DMS114 treated with DMSO at 0.1 percent for 48 hours (cell line): Measurements from ENCODE around the gene FNBP1.
"Not testable (repeated sequence)": the region's sequence is repeated elsewhere in the genome, so short reads cannot be mapped to it uniquely, and the experiment has no call there.

Source experiments
- DNase-seq: peaks from one replicate; lab custom pipeline; 2025; ENCODE audit not compliant: unreplicated experiment; lab: John Stamatoyannopoulos, UW

FNBP1 gene

DNA sequence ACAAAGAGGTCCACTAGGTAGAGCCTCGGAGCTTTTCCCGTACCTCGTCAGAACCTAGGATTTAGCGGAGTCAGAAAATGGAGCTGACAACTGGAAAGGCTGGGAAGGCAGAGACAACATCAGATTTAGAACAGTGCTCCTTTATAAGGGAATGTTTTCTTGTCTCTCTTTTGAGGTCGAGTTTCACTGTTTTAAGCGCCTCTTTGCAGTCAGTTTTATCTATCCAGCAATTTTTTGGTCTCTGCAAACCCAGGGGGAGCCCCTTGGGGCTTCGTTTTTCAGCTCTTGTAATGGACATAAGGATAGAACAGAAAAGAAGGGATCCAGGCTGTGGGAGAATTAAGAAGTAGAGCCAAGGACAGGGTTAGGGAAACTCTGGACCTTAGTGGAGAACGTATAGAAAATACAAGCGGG lies 80.5 kb downstream of the FNBP1 start:
- no peak for DNase-seq

DNA sequence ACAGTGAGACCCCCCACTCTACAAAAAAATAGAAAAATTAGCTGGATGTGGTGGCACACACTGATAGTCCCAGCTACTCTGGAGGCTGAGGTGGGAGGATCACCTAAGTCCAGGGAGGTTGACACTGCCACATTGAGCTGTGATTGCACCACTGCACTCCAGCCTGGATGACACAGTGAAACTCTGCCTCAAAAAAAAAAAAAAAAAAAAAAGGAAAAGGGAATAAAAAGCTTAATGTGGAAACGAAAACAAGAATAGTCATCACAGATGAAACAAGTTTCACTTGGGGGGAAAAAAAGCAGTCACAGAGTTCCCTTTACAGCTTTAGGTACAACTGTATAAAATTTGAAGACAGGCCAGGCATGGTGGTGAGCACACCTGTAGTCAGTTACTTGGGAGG lies 84.2 kb downstream of the FNBP1 start:
- DNase-seq = no peak

DNA sequence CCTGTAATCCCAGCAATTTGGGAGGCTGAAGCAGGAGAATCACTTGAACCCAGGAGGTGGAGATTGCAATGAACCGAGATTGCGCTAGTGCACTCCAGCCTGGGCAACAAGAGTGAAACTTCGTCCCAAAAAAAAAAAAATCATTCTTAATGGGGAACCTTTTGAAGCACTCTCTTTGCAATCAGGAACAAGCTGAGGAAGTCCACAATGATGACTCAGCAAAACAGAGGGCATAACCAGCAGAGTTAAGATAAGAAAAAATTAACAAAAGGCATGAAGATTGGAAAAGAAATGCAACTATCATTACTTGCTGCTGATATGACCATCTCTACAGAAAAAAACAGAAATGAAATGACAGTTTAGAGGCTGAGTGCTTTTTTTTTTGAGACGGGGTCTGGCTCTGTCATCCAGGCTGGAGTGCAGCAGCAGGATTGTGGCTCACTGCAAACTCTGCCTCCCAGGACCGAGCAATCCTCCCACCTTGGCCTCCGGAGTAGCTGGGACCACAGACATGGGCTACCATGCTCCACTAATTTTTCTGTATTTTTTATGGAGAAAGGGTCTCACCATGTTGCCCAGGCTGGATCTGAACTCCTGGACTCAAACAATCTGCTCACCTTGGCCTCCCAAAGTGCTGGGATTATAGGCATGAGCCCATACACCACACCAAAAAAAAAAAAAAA lies 88.0 kb downstream of the FNBP1 start:
- DNase-seq = no peak

DNA sequence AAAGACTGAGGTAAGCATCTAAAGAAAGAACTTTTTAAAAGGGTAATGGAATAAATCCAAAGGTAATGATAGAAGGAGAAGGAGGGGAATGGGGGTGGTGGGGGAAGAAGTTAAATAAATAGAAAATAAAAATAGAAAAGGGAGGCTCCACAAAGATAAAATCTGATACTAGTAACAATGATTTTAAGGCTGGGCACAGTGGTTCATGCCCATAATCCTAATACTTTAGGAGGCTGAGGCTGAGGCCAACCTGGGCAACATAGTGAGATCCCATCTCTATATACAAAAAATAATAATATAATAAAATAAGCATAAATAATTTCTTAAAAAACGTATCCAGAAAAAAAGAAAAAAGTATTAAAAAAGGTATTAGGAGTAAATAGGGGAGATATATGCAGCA lies 89.3 kb downstream of the FNBP1 start:
- no peak for DNase-seq

DNA sequence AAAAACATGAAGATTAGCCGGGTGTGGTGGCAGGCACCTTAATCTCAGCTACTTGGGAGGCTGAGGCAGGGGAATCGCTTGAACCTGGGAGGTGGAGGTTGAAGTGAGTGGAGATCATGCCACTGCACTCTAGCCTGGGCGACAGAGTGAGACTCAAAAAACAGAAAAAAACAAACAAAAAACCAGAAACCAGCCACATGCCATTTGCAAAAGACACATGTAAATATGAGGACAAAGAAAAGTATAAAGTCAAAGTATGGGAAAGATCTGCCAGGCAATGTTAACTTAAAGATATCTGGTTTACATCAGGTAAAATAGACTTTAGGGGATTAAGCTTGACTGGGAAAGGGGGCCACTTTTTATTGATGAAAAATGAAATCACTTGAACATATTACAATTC lies 90.7 kb downstream of the FNBP1 start:
- DNase-seq = no peak

DNA sequence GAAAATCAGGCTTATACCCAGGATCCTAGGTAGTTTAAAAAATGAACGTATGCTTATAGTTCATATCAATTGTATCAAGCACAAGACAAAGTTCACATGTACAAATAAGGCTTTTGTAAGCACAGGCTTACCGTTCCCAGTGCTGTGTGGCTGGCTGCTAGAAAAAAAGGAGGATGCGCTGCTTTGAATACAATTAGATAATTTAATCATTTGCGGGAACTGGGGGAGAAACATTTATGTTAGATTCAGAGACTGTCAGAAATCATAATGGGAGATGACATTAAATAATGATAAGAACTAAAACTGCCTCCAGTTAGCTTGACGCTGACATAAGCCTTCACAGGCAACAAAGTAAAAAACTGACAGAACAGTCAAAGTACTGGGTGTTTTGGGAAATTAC lies 93.2 kb downstream of the FNBP1 start:
- no peak for DNase-seq

DNA sequence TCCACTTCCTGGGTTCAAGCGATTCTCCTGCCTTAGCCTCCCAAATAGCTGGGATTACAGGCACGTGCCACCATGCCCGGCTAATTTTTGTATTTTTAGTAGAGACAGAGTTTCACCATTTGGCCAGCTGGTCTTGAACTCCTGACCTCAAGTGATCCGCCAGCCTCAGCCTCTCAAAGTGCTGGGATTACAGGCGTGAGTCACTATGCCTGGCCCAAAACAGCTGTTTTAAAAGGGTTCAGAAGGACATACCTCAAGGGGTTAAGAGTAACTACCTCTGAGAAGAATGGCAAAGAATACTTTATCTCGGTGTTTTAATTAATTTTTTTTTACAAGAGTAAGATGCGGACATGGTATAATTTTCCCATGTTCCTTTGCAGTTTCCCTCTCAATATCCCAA lies 94.4 kb downstream of the FNBP1 start:
- not testable (repeated sequence) for DNase-seq

DNA sequence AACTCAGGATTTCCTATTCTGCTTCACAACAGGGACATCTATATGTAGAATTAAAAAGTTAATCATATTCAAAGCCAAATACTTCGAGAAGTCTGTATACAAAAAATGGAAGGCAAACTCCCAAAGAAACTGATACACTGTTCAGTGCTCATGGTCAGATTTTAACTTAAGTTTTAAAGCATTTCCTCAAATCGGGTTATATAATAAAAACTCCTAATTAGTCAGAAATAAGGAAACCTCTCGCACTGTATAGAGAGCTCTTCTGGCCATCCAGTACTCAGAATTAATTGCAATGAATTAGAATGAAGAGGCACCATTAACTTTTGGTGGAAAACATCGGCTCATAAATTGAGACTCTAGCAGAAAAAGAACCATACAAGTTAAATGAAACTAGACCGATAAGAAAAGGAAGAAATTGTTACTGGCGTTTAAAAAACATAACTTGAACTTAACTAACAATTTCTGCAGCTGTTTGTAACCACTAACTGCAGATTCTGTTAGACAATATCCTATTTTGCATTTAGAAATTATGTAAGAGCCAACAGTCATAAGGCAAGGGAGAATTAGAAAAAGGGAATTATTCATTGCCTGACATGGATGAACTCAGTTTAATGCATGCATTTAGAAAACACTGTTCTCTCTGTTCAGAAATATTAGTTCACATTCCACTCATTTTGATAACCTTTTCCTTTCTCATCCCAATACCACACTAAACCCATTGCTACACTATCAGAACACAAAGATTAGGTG lies 96.6 kb downstream of the FNBP1 start:
- DNase-seq = no peak

DNA sequence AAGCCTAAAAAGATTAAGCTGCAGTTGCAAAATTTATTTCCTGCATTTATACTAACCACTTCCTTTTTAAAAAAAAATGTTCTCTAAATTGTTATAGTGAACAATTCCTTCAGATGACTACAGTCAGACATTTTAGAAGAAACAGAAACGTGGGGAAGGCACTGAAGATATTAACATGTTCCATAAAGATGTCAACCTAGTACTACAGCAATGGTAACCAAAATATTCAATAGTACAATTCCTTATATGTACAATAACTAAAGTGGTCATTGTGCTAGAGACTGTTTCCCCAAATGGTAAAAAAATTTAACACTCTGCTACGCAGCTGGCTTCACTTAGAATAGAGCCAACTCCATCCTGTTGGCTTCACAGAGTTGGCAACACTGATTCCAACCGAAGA lies 97.7 kb downstream of the FNBP1 start:
- DNase-seq = no peak

DNA sequence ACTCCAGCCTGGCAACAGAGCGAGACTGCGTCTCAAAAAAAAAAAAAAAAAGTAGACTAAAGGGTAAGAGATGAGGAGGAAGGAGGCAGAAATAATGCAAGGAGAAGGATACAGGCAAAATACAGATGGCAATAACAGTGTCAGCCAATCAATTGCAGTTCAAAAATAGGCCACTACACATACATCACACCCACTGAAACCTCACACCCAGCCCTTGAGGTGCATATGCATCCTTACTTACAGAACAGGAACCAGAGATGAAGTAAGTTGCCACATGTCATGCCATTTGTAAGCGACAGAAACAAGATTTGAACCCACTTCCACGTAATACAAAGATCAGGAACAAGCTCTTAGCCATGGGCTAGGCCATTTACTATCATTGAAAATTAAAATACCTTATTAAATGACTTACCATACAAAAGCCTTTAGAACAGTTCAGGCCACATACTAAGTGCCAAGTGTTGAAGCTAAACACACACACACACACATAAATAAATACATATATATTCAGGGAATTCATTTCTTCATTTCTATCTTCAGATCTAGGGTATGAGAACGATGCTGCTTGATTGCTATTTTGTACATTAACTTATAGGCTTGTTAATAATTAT lies 98.4 kb downstream of the FNBP1 start:
- no peak for DNase-seq

DNA sequence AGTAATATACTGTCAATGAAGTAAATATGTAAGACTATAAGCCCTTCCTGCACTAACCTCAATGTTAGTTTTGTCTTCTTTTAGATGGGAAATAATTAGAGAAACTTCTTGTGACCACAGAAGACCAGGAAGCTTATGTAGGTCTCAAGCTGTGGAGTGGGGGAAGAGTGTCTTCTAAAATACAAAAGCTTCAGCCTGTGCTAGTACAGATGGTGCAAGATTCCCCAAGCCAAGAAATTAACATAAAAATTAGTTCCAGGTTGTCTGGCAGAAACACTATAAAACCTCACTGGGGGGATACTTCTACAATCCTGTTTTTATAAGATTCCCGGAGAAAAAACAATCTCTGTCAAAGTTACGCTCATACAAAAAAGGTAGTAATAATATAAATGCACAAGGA lies 103.6 kb downstream of the FNBP1 start:
- no peak for DNase-seq

DNA sequence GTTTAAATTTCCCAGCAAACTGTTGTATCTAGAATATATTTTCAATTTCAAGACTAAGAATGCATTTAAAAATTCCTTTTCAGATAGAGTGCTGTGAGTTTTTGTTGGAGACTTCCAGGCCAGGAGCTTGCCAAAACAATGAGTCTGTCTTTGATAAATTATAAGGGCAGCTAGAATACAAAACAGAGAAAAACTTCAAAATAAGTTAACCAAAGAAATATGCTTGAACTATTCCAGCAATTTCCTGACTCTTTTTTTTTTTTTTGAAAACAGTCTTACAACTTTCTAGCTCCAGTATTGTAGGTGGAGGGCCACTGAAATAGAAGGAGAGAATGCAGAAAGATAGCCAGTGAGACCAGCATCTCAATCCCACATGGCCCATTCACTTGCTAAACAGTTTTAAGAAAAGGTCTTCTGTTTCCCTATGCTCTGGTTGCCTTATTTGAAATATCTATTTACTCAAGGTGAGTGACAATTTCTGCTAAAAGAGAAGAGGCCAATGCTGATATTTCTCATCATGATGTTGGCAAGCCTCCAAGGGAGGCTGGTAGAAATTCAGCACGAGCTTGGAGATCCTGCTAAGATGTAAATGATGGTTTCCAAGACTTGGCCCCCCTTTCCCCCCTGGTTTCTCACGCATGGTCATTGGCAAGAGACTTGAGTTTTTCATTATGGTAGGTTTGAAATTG lies 104.6 kb downstream of the FNBP1 start:
- no peak for DNase-seq

DNA sequence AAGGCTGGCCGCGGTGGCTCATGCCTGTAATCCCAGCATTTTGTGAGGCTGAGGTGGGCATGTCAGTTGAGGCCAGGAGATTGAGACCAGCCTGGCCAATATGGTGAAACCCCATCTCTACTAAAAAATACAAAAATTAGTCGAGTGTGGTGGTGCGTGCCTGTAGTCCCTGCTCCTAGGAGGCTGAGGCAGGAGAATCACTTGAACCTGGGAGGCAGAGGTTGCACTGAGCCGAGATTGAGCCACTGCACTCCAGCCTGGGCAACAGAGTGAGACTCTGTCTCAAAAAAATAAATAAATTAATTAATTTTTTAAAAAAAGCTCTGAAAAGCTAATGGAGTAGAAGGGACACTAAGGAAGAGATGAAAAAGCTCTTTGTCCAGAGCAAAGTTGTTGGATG lies 105.1 kb downstream of the FNBP1 start:
- DNase-seq = not testable (repeated sequence)

DNA sequence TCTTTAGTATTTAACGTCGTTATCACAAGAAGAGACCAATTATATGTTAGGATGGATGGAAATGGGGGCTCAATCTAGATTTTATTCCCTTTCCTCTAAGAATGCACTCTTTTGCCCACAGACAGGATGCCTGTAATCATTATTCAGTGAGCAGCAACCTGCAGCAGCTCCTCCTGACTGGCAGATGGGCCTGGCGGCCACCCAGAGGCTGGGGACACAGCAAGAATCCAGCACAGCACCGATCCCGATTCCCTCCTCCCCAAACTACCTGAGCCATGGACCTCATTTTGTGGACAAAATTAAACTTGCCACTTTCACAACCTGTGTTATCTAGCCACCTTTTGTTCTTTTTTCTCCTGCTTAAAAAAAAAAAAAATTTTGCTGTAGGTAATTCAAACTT lies 106.8 kb downstream of the FNBP1 start:
- no peak for DNase-seq

DNA sequence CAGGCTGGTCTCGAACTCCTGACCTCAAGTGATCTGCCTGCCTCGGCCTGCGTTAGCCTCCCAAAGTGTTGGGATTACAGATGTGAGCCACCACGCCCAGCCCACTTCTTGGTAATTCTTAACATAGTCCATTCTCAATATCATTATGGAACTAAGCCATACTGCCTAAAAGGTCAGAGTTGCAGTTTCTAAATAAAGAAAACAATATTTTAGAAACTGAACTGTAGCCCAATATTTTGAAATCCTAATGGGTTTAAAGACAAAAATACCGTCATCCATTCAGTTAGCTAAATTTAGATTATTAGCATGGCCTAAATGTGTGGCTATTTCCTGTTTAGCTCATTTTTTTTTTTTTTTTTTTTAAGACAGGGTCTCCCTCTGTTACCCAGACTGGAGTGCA lies 108.2 kb downstream of the FNBP1 start:
- DNase-seq = no peak

DNA sequence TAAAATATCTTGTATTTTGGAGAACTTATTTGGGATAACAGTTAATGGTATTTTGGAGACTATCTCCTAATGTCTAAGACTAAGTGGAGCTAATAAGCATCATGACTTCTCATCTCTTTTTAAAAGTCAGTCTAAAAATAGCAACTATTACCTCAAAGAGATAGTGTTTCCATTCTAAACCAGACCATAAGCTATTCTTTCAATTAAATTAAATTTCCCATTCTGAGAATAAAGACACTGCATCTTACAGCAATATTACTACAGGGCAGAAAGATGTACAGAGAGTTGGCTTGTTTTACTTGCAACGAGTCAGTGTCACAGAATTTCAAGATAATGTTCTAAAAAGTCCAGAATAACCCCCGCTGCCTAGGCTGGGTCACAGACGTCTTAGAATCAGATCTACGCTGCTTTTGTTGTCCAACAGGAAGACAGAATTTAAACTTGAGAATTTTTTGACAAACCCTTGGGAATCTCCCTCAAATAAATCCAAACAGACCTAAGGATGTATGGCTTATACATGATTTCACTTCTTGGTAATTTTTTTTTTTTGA lies 108.9 kb downstream of the FNBP1 start:
- DNase-seq = no peak

DNA sequence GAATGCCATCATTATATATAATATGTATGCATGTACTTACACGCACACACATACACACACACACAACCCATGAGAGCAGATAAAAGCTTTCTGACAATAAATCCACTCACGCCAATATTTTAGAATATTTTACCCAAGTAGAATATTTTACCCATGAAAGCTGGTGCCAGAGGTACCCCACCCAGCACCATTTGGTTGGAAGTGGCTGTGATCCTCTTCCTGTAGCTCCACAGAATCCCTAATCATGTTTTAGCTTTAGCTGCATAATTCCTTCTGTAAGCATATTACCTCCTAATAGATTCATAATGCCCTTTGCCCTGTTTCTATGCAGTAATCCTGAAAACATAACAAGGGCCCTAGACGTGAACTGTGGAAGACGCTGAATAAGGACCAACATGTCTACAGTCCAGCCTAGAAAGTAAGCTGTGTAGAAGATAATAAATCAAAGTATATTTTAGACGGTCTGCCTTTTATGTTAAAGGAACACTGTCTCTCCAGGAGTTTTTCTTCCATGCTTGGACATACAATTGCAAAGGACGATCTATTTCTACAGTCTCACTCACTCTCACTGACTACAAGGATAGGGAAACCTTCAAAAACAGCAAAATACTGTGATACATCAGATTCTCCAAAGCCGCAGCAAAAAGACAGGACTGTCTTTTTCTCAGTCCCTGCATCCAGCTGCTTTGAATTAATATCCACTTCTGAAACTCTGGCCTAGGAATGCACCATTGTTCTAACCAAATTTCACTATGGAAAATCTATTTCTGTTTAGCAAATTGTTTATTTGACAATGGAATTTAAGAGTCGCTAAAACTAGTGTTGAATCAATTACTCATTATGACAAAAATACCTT lies 109.6 kb downstream of the FNBP1 start:
- DNase-seq = no peak

DNA sequence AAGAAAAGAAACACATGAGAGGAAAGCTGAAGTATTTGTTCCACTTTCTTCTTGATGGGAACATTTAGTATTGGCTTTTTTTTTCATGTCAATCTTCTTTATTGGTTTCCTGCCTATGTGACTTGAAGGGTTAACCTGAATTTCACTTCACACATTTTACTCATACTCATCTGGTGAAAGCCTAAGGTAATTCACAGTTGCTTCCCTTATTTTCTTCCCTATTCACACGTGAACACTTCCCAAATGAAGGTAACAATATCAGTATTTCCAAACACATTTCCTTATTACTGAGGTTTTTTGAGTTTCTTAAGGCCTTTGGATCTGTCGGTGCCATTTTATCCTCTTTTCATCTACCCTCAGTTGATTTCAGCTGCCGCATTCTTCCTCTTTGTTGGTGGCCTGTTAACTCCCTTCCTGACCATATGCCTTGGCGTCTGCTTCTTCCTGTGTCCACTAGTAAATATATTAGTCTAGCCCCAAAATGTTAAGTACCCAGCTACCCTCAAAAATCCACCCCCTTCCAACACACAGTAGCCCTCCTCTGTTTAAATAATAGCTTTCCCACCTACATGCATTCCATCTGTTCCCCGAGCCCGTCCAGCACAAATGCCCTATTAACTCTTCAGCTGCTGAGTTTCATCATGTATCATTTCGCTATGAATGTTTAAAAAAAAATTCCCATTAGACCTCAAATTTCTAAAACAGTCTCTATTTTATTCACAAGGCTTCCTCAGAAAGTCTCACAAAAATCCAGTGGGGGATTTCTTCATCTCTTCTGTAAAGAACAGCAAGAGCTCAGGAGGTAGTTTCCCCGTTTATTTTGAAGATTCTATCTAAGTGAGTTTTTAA lies 110.5 kb downstream of the FNBP1 start:
- DNase-seq = no peak

DNA sequence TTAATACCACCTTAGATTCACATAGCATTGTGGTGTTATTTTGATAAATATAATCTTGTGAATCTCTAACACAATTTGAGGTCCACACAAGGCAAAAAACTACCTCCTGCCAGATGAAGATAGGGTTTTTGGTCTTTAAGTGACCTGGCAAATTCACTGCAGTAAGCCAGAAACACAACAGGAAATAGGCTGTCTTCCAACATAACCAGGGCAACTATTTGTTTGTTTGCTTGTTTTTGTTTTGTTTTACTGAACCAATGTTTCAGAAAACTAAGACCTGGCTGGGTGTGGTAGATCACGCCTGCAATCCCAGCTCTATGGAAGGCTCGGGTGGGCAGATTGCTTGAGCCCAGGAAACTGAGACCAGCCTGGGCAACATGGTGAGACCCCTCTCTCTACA lies 112.2 kb downstream of the FNBP1 start:
- no peak for DNase-seq
